ENCODE measurements around the gene BRD7. TPM values are rescaled to one million over a fixed set of nuclear protein-coding genes. Genes with fewer than 3 reads are reported as not detected.

BRD7 gene
- total RNA-seq, 2 donors from 2014 or later = 21.8 to 32.6 TPM

DNA sequence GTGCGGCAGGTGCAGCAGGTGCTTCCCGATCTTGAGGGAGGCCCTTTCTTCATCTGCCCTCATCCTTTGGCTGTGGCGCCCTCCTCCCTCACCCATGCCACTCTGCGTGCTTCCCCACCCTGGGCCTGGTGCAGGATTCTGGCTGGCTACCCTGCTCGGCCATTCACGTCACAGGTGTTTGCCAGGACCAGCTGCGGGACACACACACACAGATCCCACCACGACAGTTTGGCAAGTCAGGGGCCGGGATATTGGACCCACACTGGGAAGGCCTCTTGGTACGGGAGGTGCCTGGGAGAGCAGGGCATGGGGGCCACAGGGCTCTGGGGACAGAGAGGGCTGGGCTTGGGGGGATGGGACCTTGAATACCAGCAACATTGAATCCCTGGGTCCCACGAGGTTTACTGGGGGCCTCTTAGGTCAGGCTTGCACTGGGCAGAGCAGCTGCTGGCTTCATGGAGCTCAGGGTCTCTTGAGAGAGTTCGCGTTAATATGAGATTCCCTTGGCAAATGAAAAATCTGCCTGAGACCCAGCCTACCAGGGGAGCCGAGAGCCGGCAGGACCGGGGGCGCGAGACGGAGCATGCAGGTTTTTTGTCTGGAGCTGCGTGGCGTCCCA, 87.3 kb downstream of the BRD7 start:
- H3K4me3 ChIP-seq = no peak overlapping the region
- no peak for DNase-seq
- H3K36me3 ChIP-seq (replicated peaks in 1 of 2; ENCODE audit: insufficient read depth in 1 of 2, low read depth in 2 of 2) = no peaks in the 10 kb centered on the region
- H3K27ac ChIP-seq = peak overlapping the region in 1 of 4 donors; percentile 50
- H3K4me1 ChIP-seq = no peaks in the 10 kb centered on the region
- 65 to 85% methylated on average over 19 to 20 of the region's 21 CpGs for WGBS, 2 donors
- intact Hi-C loops (cut with DNase I) = no loop called here
- no peak for TF ChIP-seq CTCF (IDR thresholded peaks at IDR 0.05)
- TF ChIP-seq POLR2A (IDR thresholded peaks at IDR 0.05) = no peak
- no peaks in the 10 kb centered on the region for H3K27me3 ChIP-seq
- no peaks in the 10 kb centered on the region for H3K9me3 ChIP-seq
- ATAC-seq = no peak

DNA sequence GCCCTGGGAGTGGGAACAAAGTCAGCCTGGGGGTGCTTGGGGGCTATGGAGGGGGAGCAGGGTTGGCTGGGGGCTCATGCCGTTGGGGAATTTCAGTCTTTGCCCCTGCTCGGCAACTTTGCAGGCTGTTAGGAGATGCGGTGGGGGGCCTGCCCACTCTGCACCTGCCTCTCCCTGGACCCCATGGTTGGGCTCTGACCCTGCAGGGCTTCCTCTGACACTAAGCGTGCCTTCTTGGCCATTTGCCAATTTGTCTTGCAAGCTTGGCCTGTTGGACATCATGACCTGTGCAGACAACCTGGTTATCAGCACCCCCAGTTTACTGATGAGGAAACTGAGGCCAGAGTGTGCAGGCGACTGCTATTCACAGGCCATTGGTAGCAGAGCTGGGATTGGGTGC, 87.9 kb downstream of the BRD7 start:
- Histone ChIP-seq H3K4me3 (no peak overlapping the region), H3K27me3 (no peaks in the 10 kb centered on the region), H3K27ac (no peak overlapping the region), H3K36me3 (replicated peaks in 1 of 2; ENCODE audit: insufficient read depth in 1 of 2, low read depth in 2 of 2) (no peaks in the 10 kb centered on the region), H3K4me1 (no peaks in the 10 kb centered on the region), H3K9me3 (no peaks in the 10 kb centered on the region)
- TF ChIP-seq POLR2A (IDR thresholded peaks at IDR 0.05) = no peak
- no peak for TF ChIP-seq CTCF (IDR thresholded peaks at IDR 0.05)
- intact Hi-C loops (cut with DNase I) = no loop called here
- ATAC-seq (no peak), DNase-seq (no peak)
- 77 to 85% methylated on average over 4 to 5 of the region's 5 CpGs for WGBS, 2 donors

DNA sequence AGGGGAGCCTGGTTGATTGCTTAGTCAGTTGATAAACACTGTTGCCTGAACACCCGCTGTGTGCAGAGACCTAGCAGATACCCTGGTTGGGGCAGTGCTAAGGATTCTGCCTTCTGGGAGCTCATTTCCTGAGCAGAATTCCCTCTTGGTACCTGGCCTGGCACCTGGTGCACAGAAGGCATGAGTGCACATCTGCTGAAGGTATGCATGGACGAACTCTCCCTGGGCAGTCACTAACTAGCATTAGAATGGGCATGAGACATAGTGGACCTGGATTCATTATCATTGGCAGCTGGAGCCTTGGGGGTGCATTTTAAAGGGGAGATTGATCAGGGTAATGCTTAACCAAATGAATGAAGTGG, 89.3 kb downstream of the BRD7 start:
- TF ChIP-seq POLR2A (IDR thresholded peaks at IDR 0.05) = no peak
- no peak for TF ChIP-seq CTCF (IDR thresholded peaks at IDR 0.05)
- intact Hi-C loops (cut with DNase I) = no loop called here
- no peaks in the 10 kb centered on the region for H3K9me3 ChIP-seq
- H3K4me3 ChIP-seq = no peak overlapping the region
- H3K27ac ChIP-seq = peak overlapping the region in 1 of 4 donors; percentile 27
- WGBS, 2 donors = 78 to 89% methylated on average over 2 of the region's 2 CpGs
- ATAC-seq = no peak
- H3K4me1 ChIP-seq = no peaks in the 10 kb centered on the region
- no peak for DNase-seq
- no peaks in the 10 kb centered on the region for H3K27me3 ChIP-seq
- H3K36me3 ChIP-seq (replicated peaks in 1 of 2; ENCODE audit: insufficient read depth in 1 of 2, low read depth in 2 of 2) = no peaks in the 10 kb centered on the region

GRCh38 chr16:50278251-50278650, 90.5 kb downstream of the BRD7 start:
- Histone ChIP-seq H3K27me3 (no peaks in the 10 kb centered on the region), H3K4me1 (no peaks in the 10 kb centered on the region), H3K36me3 (replicated peaks in 1 of 2; ENCODE audit: insufficient read depth in 1 of 2, low read depth in 2 of 2) (no peaks in the 10 kb centered on the region), H3K4me3 (no peak overlapping the region), H3K9me3 (no peaks in the 10 kb centered on the region), H3K27ac (no peak overlapping the region)
- no peak for TF ChIP-seq POLR2A (IDR thresholded peaks at IDR 0.05)
- no peak for DNase-seq
- ATAC-seq = no peak
- WGBS, 2 donors = 66 to 67% methylated on average over 3 of the region's 3 CpGs
- intact Hi-C loops (cut with DNase I) = no loop called here

DNA sequence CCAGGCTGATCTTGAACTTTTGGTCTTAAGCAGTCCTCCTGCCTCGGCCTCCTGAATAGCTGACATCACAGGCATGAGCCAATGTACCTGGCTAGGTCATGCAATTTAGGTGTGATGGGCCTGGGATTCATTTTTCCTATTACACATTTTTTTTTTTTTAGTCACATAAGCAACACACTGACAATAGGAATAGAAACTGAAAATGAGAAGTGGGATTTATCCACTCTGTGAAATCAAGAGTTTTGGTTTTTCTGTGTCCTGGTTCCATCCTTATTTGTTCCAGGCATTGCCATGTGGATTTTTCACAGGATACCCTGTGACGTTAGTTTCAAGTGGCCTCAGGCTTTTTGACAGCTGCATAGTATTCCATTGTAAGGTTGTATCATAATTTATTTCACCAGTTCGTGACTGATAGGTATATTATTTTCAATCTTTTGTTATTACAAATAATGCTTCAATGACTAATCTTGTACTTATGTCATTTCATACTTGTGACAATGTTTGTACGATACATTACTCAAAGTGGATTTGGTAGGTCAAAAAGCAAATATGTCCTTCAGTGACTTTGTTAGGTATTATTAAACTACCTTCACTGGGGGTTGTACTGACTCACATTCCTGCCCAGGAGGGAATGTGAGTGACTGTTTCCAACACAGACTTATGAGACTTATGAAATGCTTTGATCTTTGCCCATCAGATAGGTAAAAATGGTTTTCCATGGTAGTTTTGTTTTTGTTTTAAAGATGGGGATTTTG, 91.8 kb downstream of the BRD7 start:
- DNase-seq = no peak
- WGBS, 2 donors = 78 to 88% methylated on average over 4 of the region's 4 CpGs
- intact Hi-C loops (cut with DNase I) = no loop called here
- Histone ChIP-seq H3K27me3 (no peaks in the 10 kb centered on the region), H3K27ac (no peak overlapping the region), H3K4me3 (no peak overlapping the region), H3K4me1 (no peaks in the 10 kb centered on the region), H3K9me3 (no peaks in the 10 kb centered on the region), H3K36me3 (replicated peaks in 1 of 2; ENCODE audit: insufficient read depth in 1 of 2, low read depth in 2 of 2) (no peaks in the 10 kb centered on the region)
- ATAC-seq = no peak
- TF ChIP-seq POLR2A (IDR thresholded peaks at IDR 0.05) (no peak), CTCF (IDR thresholded peaks at IDR 0.05) (no peak)
